Measurements from ENCODE around the gene CCNT1.
"Not testable (repeated sequence)": the region's sequence is repeated elsewhere in the genome, so short reads cannot be mapped to it uniquely, and the experiment has no call there.

CCNT1 gene

GRCh38 chr12:48716493-48717251 is at the start of gene CCNT1:
CCNT1 (minus strand) TSS chr12:48716707; CDS start chr12:48716675, 32 bp downstream.
- peak; percentile 98 for DNase-seq (ENCODE audit: low spot score)

- DNase-seq (ENCODE audit: low spot score) = no peak
Observed at GRCh38 chr12:48765753-48766162, 49.3 kb upstream of the CCNT1 start.

GRCh38 chr12:48764521-48764920 is 48.0 kb upstream of the CCNT1 start:
- DNase-seq (ENCODE audit: low spot score) = no peak

DNA sequence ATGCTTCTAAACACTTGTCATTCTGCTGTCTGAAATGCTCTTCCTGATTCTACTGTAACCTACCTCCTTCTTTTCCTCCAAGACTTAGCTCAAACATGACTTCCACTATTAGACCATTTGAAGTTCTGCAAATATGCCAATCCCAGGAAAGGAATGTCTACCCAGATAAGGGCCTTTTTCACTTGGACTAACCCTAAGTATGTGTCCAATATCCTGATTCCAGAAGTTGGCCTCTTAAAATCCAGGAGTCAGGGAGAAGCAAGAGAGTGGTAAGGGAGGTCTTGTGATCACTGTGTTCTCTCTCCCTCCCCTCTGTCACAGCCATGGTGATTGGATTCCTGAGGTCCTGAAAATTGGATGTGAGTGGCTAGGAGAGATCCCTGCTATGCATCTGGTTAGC is 42.2 kb upstream of the CCNT1 start:
- DNase-seq (ENCODE audit: low spot score) = no peak

DNA sequence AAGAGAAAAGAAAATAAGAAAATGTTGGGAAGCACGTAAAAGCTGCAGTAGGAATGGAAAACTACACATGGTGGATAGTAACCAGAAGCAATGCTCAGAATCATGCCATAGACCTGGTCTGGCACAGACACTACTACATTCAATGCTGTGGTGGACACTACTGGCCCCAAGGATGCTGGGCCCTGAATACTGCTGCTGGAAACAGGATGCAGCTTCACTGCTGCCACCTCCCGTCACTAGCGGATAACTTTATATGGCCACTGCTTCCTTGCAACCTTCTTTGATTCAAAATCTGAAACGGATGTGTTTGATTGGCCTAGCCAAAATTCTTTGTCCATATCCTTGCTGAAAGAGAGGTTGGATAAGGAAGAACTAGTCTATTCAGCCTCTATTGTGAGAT is 41.7 kb upstream of the CCNT1 start:
- no peak for DNase-seq (ENCODE audit: low spot score)

DNA sequence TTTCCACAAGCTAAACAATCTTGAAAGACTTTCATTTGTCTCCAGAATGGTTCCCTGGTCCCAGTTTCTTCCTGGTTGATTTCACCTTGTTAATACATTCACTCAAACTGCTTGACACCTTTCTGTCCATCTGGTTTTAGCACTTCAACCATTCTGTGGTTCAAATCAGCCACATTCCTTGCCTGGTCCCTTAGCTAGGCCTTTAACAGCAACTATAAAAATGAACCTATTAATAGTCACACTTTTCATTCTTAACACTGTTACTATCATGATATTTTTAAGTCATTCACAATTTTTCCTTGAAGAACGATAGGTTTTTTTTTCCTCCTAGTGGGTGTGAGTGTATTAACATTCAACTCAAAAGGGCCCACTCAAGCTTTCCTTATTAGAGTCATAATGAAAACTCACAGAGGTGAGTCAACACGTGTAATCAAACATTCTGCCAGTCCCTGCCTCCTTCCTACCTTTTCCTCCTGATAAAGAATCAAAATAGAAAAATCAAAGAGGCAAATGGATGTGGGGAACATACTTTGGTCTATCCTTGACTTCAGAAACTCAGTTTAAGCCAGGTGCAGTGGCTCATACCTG is 34.4 kb upstream of the CCNT1 start:
- no peak for DNase-seq (ENCODE audit: low spot score)

DNA sequence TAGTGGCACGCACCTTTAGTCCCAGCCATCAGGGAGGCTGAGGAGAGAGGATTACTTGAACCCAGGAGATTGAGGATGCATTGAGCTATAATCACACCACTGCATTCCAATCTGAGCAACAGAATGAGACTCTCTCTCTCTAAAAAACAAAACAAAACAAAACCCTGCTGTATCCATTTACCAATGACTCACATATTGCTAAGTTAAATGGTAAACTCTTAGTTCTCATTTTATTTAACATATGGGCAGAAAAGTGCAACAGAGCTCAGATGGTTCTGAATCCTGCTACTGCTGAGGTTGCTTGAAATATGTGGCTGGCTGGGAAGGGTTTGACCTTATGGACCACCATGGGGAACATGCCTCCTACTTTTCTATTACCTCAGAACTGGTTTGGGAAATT is 33.7 kb upstream of the CCNT1 start:
- no peak for DNase-seq (ENCODE audit: low spot score)

GRCh38 chr12:48744251-48745008 is 27.9 kb upstream of the CCNT1 start:
- no peak for DNase-seq (ENCODE audit: low spot score)

GRCh38 chr12:48739618-48740269 is 23.2 kb upstream of the CCNT1 start:
- DNase-seq (ENCODE audit: low spot score) = no peak

DNA sequence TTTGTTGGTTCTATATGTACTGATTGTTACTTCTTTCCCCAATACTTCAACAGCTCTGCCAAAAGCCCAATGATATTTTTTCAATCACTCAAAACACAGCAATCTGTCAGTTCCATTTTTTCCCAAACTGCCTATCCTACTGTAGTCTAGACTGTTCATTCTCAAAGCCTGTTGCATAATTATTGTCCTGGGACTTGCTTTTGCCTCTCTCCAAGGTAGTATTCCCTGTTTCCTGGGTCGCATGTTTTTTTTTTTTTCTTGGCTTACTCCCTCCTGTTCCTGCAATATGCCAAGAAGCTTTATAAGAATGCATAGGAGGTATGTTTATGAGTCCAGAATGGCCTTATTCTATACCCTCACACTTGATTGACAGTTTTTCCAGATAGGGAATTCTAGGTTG is 19.9 kb upstream of the CCNT1 start:
- DNase-seq (ENCODE audit: low spot score) = no peak

DNA sequence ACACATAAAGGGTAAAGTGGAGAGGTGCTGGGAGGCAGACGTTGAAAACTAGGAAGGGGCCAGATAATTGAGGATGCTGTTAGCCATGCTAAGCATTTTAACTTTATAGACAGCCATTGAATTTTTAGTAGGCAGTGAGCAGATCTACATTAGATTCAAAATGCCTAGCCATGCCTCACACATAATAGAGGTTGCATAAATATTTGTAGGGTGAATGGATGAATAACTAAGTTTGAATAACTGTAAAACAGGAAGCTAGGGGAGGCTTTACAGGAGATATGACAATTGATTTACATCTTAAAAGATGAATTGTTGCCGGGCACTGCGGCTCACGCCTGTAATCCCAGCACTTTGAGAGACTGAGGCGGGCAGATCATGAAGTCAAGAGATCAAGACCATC is 12.3 kb upstream of the CCNT1 start:
- no peak for DNase-seq (ENCODE audit: low spot score)

- DNase-seq (ENCODE audit: low spot score) = not testable (repeated sequence)
Observed at GRCh38 chr12:48720737-48721136, 4.2 kb upstream of the CCNT1 start.

GRCh38 chr12:48720171-48720570 is 3.7 kb upstream of the CCNT1 start:
- not testable (repeated sequence) for DNase-seq (ENCODE audit: low spot score)

DNA sequence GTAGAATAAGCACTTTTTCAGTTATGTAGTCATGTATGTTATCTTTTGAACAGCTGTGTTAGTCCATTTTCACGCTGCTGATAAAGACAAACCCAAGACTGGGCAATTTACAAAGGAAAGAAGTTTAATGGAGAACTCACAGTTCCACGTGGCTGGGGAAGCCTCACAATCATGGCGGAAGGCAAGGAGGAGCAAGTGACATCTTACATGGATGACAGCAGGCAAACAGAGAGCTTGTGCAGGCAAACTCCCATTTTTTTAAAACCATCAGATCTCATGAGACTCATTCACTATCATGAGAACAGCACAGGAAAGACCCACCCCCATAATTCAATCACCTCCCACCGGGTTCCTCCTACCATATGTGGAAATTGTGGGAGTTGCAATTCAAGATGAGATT is 2.5 kb upstream of the CCNT1 start:
- not testable (repeated sequence) for DNase-seq (ENCODE audit: low spot score)

- DNase-seq (ENCODE audit: low spot score) = no peak
Observed at GRCh38 chr12:48717252-48717695, 767 bp upstream of the CCNT1 start.

GRCh38 chr12:48716168-48716492 is 377 bp downstream of the CCNT1 start:
- no peak for DNase-seq (ENCODE audit: low spot score)

GRCh38 chr12:48712209-48712608 is 4.3 kb downstream of the CCNT1 start:
- no peak for DNase-seq (ENCODE audit: low spot score)

GRCh38 chr12:48698822-48699221 is 17.7 kb downstream of the CCNT1 start:
- DNase-seq (ENCODE audit: low spot score) = not testable (repeated sequence)

- DNase-seq (ENCODE audit: low spot score) = no peak
Observed at GRCh38 chr12:48696626-48697025, 19.9 kb downstream of the CCNT1 start.

GRCh38 chr12:48695859-48696258 is 20.6 kb downstream of the CCNT1 start:
- DNase-seq (ENCODE audit: low spot score) = no peak

DNA sequence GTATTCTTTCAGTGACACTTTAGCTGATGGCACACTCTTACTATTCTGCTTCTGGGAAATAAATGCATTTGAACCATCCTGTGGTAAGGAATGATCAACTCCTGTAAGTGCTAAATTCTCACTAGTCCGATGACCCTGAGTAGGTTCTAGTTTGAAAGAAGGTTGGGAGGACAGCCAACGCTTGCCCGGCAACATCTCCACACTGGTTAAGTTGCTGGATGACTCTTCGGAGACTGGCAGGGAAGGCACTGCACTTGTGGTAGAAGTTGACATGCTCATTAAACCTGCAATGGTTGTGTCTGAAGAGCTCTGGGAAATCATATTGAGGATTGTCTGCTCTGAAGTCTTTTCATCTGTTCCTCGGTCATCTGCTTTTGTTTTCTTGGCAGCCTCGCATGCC is 22.5 kb downstream of the CCNT1 start:
- no peak for DNase-seq (ENCODE audit: low spot score)

- no peak for DNase-seq (ENCODE audit: low spot score)
Observed at GRCh38 chr12:48693572-48693971, 22.9 kb downstream of the CCNT1 start.
